Measurements from ENCODE around the gene PAPPA.

GRCh38 chr9:116379821-116380220, 226.2 kb downstream of the PAPPA start:
- TF ChIP-seq CTCF (IDR thresholded peaks at IDR 0.05): no peak
- TF ChIP-seq POLR2A (IDR thresholded peaks at IDR 0.05): no peak
